ENCODE measurements around the gene FAM107A. TPM values are rescaled to one million over a fixed set of nuclear protein-coding genes. Genes with fewer than 3 reads are reported as not detected.

The FAM107A gene
- total RNA-seq, 6 experiments from 2014 or later: 0.11 to 0.22 (median 0.12) TPM; not detected in 2

DNA sequence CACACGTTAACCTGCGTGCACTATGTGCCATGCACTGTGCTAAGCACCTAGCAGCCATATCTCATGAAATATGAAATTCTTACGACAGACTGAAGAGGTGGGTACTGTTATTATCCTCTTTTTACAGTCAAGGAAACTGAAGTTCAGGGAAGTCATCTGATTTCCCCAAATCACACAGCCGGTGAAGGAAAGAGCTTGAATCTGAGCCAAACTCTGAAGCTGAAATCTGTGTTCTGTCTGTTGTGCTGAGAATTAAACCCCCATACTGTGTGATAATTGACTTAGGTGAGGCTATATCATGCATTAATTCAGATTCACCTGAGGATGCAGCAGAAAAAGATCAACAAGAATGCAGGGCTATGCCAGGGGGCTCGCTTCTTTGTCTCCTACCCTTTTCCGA, 475 bp downstream of the FAM107A start:
- peaks cover 9% of the 10 kb centered on the region for H3K36me3 Mint-ChIP-seq (ENCODE audit: low read depth)
- no peak for DNase-seq
- H3K27ac Mint-ChIP-seq: no peak overlapping the region
- TF ChIP-seq, protein P1, sequence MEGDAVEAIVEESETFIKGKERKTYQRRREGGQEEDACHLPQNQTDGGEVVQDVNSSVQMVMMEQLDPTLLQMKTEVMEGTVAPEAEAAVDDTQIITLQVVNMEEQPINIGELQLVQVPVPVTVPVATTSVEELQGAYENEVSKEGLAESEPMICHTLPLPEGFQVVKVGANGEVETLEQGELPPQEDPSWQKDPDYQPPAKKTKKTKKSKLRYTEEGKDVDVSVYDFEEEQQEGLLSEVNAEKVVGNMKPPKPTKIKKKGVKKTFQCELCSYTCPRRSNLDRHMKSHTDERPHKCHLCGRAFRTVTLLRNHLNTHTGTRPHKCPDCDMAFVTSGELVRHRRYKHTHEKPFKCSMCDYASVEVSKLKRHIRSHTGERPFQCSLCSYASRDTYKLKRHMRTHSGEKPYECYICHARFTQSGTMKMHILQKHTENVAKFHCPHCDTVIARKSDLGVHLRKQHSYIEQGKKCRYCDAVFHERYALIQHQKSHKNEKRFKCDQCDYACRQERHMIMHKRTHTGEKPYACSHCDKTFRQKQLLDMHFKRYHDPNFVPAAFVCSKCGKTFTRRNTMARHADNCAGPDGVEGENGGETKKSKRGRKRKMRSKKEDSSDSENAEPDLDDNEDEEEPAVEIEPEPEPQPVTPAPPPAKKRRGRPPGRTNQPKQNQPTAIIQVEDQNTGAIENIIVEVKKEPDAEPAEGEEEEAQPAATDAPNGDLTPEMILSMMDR (IDR thresholded peaks at IDR 0.05): no peak
- peak overlapping the region; percentile 49; the same call in 1 of the 2 replicates for H3K4me3 Mint-ChIP-seq
- H3K4me1 Mint-ChIP-seq (ENCODE audit: low read depth): peaks cover 38% of the 10 kb centered on the region
- H3K27me3 Mint-ChIP-seq (ENCODE audit: insufficient read depth): peaks cover 13% of the 10 kb centered on the region
- peaks cover 2% of the 10 kb centered on the region; the same call in 1 of the 2 replicates for H3K9me3 Mint-ChIP-seq

DNA sequence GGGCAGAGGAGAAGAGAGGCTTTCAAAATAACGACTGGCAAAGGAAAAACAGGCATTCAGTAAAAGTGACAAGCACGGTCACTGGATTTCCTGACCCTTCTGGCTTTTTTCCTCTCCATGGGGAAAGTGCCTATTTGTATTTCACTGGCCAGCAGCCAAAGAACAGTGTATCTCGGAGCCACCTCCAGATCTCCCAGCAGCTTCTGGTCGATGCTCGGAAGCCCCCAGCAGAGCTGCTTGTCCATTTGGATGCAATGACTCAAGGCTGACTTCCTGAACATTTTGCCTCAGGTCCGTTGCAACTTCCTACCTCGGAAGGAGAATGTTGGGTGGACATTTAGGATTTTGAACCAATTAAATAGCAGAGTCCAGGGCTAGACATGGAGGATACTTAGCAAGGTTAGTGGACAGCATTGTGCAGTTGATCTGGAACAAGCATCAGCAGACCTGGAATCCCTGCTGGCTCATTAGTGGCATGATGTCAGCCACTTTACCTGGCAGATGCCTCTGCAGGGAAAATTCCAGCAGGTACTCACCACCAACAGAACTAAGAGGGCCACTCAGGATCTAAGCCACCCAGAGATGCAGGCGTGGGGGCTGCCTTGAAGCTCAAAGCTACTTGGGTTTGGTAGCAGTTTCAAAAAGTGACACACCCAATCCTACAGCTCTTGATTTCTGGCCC, 1.1 kb downstream of the FAM107A start:
- TF ChIP-seq, protein P1 (IDR thresholded peaks at IDR 0.05): no peak
- DNase-seq: no peak
- H3K27ac Mint-ChIP-seq: no peak overlapping the region
- peaks cover 5% of the 10 kb centered on the region; the same call in 1 of the 2 replicates for H3K9me3 Mint-ChIP-seq
- peaks cover 10% of the 10 kb centered on the region for H3K27me3 Mint-ChIP-seq (ENCODE audit: insufficient read depth)
- no peak overlapping the region for H3K4me3 Mint-ChIP-seq
- H3K36me3 Mint-ChIP-seq (ENCODE audit: low read depth): peaks cover 12% of the 10 kb centered on the region
- H3K4me1 Mint-ChIP-seq (ENCODE audit: low read depth): peaks cover 38% of the 10 kb centered on the region

- Mint-ChIP-seq H3K27ac (no peak overlapping the region), H3K9me3 (peaks cover 5% of the 10 kb centered on the region; the same call in 1 of the 2 replicates), H3K4me3 (no peak overlapping the region), H3K27me3 (ENCODE audit: insufficient read depth) (peaks cover 10% of the 10 kb centered on the region), H3K4me1 (ENCODE audit: low read depth) (peaks cover 38% of the 10 kb centered on the region), H3K36me3 (ENCODE audit: low read depth) (peaks cover 12% of the 10 kb centered on the region)
- DNase-seq: no peak
- TF ChIP-seq, protein P1 (IDR thresholded peaks at IDR 0.05): no peak
These were observed 2.5 kb downstream of the FAM107A start for GRCh38 chr3:58574682-58575081.

DNA sequence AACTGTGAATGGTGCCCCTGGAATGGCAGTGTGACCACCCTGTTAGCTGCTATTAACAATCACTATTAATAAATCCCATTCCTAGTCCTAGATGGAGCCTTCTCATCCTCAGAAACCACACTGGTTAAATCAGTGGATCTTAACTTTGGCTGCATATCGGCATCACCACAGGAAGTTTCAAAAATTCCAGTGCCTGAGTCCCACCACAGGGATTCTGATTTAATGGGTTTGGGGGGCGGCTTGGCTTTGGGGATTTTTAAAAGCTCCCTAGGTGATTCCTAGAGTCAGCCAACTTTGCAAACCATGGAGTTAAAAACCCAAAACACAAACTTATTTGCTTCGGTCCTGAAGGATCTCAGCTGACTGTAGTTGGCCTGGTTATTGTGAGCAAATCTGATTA, 3.1 kb downstream of the FAM107A start:
- H3K4me1 Mint-ChIP-seq (ENCODE audit: low read depth): peaks cover 39% of the 10 kb centered on the region
- peaks cover 5% of the 10 kb centered on the region; the same call in 1 of the 2 replicates for H3K9me3 Mint-ChIP-seq

GRCh38 chr3:58573640-58574039, 3.6 kb downstream of the FAM107A start:
- TF ChIP-seq, protein P1 (IDR thresholded peaks at IDR 0.05): no peak

More for the DNA sequence above, 3.1 kb downstream of the FAM107A start:
- TF ChIP-seq, protein P1 (IDR thresholded peaks at IDR 0.05): no peak
- no peak overlapping the region for H3K4me3 Mint-ChIP-seq
- peaks cover 12% of the 10 kb centered on the region for H3K36me3 Mint-ChIP-seq (ENCODE audit: low read depth)
- peaks cover 10% of the 10 kb centered on the region for H3K27me3 Mint-ChIP-seq (ENCODE audit: insufficient read depth)
- H3K27ac Mint-ChIP-seq: no peak overlapping the region
- DNase-seq: no peak

More at GRCh38 chr3:58573640-58574039, 3.6 kb downstream of the FAM107A start:
- no peak for DNase-seq
- H3K9me3 Mint-ChIP-seq: peaks cover 5% of the 10 kb centered on the region; the same call in 1 of the 2 replicates
- peaks cover 5% of the 10 kb centered on the region for H3K27me3 Mint-ChIP-seq (ENCODE audit: insufficient read depth)
- no peak overlapping the region for H3K4me3 Mint-ChIP-seq
- H3K27ac Mint-ChIP-seq: no peak overlapping the region
- H3K4me1 Mint-ChIP-seq (ENCODE audit: low read depth): peaks cover 44% of the 10 kb centered on the region
- peaks cover 12% of the 10 kb centered on the region for H3K36me3 Mint-ChIP-seq (ENCODE audit: low read depth)
